ENCODE data around the gene LMOD1. TPM values are rescaled to one million over a fixed set of nuclear protein-coding genes. Genes with fewer than 3 reads are reported as not detected.

LMOD1 gene
- total and polyA plus RNA-seq, 2 donors (not counting 1 experiment from before 2014, with no cell fraction given) = 36.3 to 74.9 TPM

- H3K4me2 ChIP-seq (ENCODE audit: extremely low read depth, insufficient read depth, low read length) = no peak overlapping the region
These were observed 56.1 kb downstream of the LMOD1 start for GRCh38 chr1:201890223-201890622.

GRCh38 chr1:201889090-201889968, 57.0 kb downstream of the LMOD1 start:
- H4K20me1 ChIP-seq (ENCODE audit: control insufficient read depth, extremely low read depth, insufficient read depth, low read length) = no peaks in the 10 kb centered on the region
- no peaks in the 10 kb centered on the region for H3K79me2 ChIP-seq (ENCODE audit: control insufficient read depth, insufficient read depth, low read length)
- H3K4me1 ChIP-seq (ENCODE audit: control insufficient read depth, extremely low read depth, insufficient read depth, low read length) = peaks cover 10% of the 10 kb centered on the region
- DNase-seq (ENCODE audit: low read depth in 2 of 2) = no peak
- peak overlapping the region; percentile 89 for H2AFZ ChIP-seq (ENCODE audit: low read length)
- H3K4me2 ChIP-seq (ENCODE audit: extremely low read depth, insufficient read depth, low read length) = peak overlapping the region; percentile 98
- peak overlapping the region; percentile 66 to 80 (median 70) for H3K4me3 ChIP-seq (replicated peaks in 1 of 4; ENCODE audit: control extremely low read depth in 1 of 4, insufficient read depth in 1 of 4, low read depth in 3 of 4, low read length in 4 of 4)
- H3K27me3 ChIP-seq (ENCODE audit: control insufficient read depth, insufficient read depth, low read length) = no peaks in the 10 kb centered on the region
- no peak overlapping the region for H3K27ac ChIP-seq (ENCODE audit: insufficient read depth, low read length)
- no peaks in the 10 kb centered on the region for H3K36me3 ChIP-seq (ENCODE audit: control insufficient read depth, insufficient read depth, low read length)
- no peaks in the 10 kb centered on the region for H3K9me3 ChIP-seq (ENCODE audit: control insufficient read depth, insufficient read depth, low read depth, low read length)
- H3K9ac ChIP-seq (ENCODE audit: insufficient read depth, low read length) = peak overlapping the region; percentile 65
- no peak for TF ChIP-seq EZH2 (IDR thresholded peaks at IDR 0.05; ENCODE audit: low read length, missing control alignments)
- TF ChIP-seq CTCF (conservative IDR thresholded peaks at IDR 0.05 in 1 of 2, IDR thresholded peaks at IDR 0.05 in 1 of 2; ENCODE audit: low read depth in 1 of 2, low read length in 2 of 2) = no peak

More at GRCh38 chr1:201890223-201890622, 56.1 kb downstream of the LMOD1 start:
- H3K9ac ChIP-seq (ENCODE audit: insufficient read depth, low read length) = no peak overlapping the region
- no peak for DNase-seq (ENCODE audit: low read depth in 2 of 2)
- H3K27ac ChIP-seq (ENCODE audit: insufficient read depth, low read length) = no peak overlapping the region
- no peaks in the 10 kb centered on the region for H3K36me3 ChIP-seq (ENCODE audit: control insufficient read depth, insufficient read depth, low read length)
- peaks cover 5% of the 10 kb centered on the region for H3K4me1 ChIP-seq (ENCODE audit: control insufficient read depth, extremely low read depth, insufficient read depth, low read length)
- H3K4me3 ChIP-seq (replicated peaks in 1 of 4; ENCODE audit: control extremely low read depth in 1 of 4, insufficient read depth in 1 of 4, low read depth in 3 of 4, low read length in 4 of 4) = no peak overlapping the region
- no peak overlapping the region for H2AFZ ChIP-seq (ENCODE audit: low read length)
- no peak for TF ChIP-seq EZH2 (IDR thresholded peaks at IDR 0.05; ENCODE audit: low read length, missing control alignments)
- no peak for TF ChIP-seq CTCF (conservative IDR thresholded peaks at IDR 0.05 in 1 of 2, IDR thresholded peaks at IDR 0.05 in 1 of 2; ENCODE audit: low read depth in 1 of 2, low read length in 2 of 2)
- H3K27me3 ChIP-seq (ENCODE audit: control insufficient read depth, insufficient read depth, low read length) = no peaks in the 10 kb centered on the region
- no peaks in the 10 kb centered on the region for H3K9me3 ChIP-seq (ENCODE audit: control insufficient read depth, insufficient read depth, low read depth, low read length)
- no peaks in the 10 kb centered on the region for H4K20me1 ChIP-seq (ENCODE audit: control insufficient read depth, extremely low read depth, insufficient read depth, low read length)
- no peaks in the 10 kb centered on the region for H3K79me2 ChIP-seq (ENCODE audit: control insufficient read depth, insufficient read depth, low read length)

GRCh38 chr1:201888282-201889089, 57.9 kb downstream of the LMOD1 start, which contains the start of gene SHISA4:
SHISA4 (plus strand) TSS chr1:201888898; CDS start chr1:201888995, 97 bp downstream.
- Histone ChIP-seq H3K9me3 (ENCODE audit: control insufficient read depth, insufficient read depth, low read depth, low read length) (no peaks in the 10 kb centered on the region), H3K36me3 (ENCODE audit: control insufficient read depth, insufficient read depth, low read length) (no peaks in the 10 kb centered on the region), H3K4me1 (ENCODE audit: control insufficient read depth, extremely low read depth, insufficient read depth, low read length) (peaks cover 17% of the 10 kb centered on the region), H3K27me3 (ENCODE audit: control insufficient read depth, insufficient read depth, low read length) (no peaks in the 10 kb centered on the region), H3K9ac (ENCODE audit: insufficient read depth, low read length) (peak within 1 kb of the TSS; percentile 65), H3K79me2 (ENCODE audit: control insufficient read depth, insufficient read depth, low read length) (no peaks in the 10 kb centered on the region), H4K20me1 (ENCODE audit: control insufficient read depth, extremely low read depth, insufficient read depth, low read length) (no peaks in the 10 kb centered on the region), H2AFZ (ENCODE audit: low read length) (peak within 1 kb of the TSS; percentile 89), H3K4me2 (ENCODE audit: extremely low read depth, insufficient read depth, low read length) (peak within 1 kb of the TSS; percentile 98), H3K4me3 (replicated peaks in 1 of 4; ENCODE audit: control extremely low read depth in 1 of 4, insufficient read depth in 1 of 4, low read depth in 3 of 4, low read length in 4 of 4) (peak within 1 kb of the TSS; percentile 66 to 80 (median 70)), H3K27ac (ENCODE audit: insufficient read depth, low read length) (no peak within 1 kb of the TSS)
- TF ChIP-seq CTCF (conservative IDR thresholded peaks at IDR 0.05 in 1 of 2, IDR thresholded peaks at IDR 0.05 in 1 of 2; ENCODE audit: low read depth in 1 of 2, low read length in 2 of 2) (no peak), EZH2 (IDR thresholded peaks at IDR 0.05; ENCODE audit: low read length, missing control alignments) (no peak)
- DNase-seq (ENCODE audit: low read depth in 2 of 2) = peak; percentile 47 to 61

Measured in fibroblast of lung (primary cell).